H1 (cell line): ENCODE data around the gene SLC25A20. TPM values are rescaled to one million over a fixed set of nuclear protein-coding genes. Genes with fewer than 3 reads are reported as not detected.

ENCODE experiments used
- BCL11A ChIP-seq, 2 experiments: IDR thresholded peaks; one replicate each; pipeline ENCODE4 v1.6.1; 2011; ENCODE audit warnings: low read depth in 2 of 2, low read length in 2 of 2, mild to moderate bottlenecking in 2 of 2
- CBX5 ChIP-seq: fragments of 300-800, 300-1000 bp; sonication (generic); IDR thresholded peaks from 2 replicates; pipeline ENCODE4 v1.7.1; 2016; ENCODE audit warnings: antibody characterized with exemption, low read length, low read depth
- CHD1 ChIP-seq: IDR thresholded peaks from 2 replicates; pipeline ENCODE4 v1.6.1; 2012; ENCODE audit warnings: low read depth, low read length, improper control_type of control experiment
- KDM5A ChIP-seq: fragments of 200-600 bp; IDR thresholded peaks from 2 replicates; pipeline ENCODE4 v1.7.1; 2012; ENCODE audit warnings: mild to moderate bottlenecking, low read length, inconsistent platforms, mixed read lengths
- RFX5 ChIP-seq: IDR thresholded peaks from 2 replicates; pipeline ENCODE4 v1.6.1; 2011; ENCODE audit warnings: low read depth, low read length, improper control_type of control experiment, borderline replicate concordance
- SAP30 ChIP-seq: fragments of 300-600 bp; sonication (generic); IDR thresholded peaks from 2 replicates; pipeline ENCODE4 v1.7.1; 2012; ENCODE audit warnings: low read length, moderate library complexity, mild to moderate bottlenecking, inconsistent platforms; ENCODE audit not compliant: insufficient read depth, insufficient replicate concordance
- SP1 ChIP-seq: IDR thresholded peaks from 2 replicates; pipeline ENCODE4 v1.6.1; 2011; ENCODE audit warnings: low read depth, low read length
- TAF7 ChIP-seq: optimal IDR thresholded peaks from 2 replicates; pipeline ENCODE3; 2011; ENCODE audit warnings: low read depth, mild to moderate bottlenecking, inconsistent platforms, low read length, moderate library complexity, borderline replicate concordance
- TCF12 ChIP-seq: IDR thresholded peaks from 2 replicates; pipeline ENCODE4 v1.6.1; 2011; ENCODE audit warnings: low read depth, mild to moderate bottlenecking, low read length
- TEAD4 ChIP-seq: IDR thresholded peaks from 2 replicates; pipeline ENCODE4 v1.6.1; 2012; ENCODE audit warnings: low read depth, low read length, inconsistent platforms, mixed read lengths
- polyA plus RNA-seq, 7 experiments: library from polyadenylated mRNA; depleted of rRNA in 3 of 7; stranded (reverse) in 5 of 7; unstranded in 2 of 7; fragments of >200 nt in 5 of 7; fragments of 200-250 nt in 2 of 7; gene quantifications; 1 replicate in 5 of 7; 2 replicates in 1 of 7; 4 replicates in 1 of 7; pipeline versions ENCODE4 v1.2.1 to v1.2.3, GENCODE V29; 2011 to 2013; ENCODE audit warnings: missing spikeins in 2 of 7, mixed read lengths in 2 of 7
- total RNA-seq: library from RNA; stranded (reverse); fragmentation: NEBNext Ultra II Directional; extraction: Animal tissue kit (Norgen Biotek cat#: 25700); gene quantifications from 2 replicates; pipeline ENCODE4 v1.2.1, GENCODE V29; 2021
- TF ChIP-seq, protein P1 (sequence below): fragments of 300-600 bp; sonication (generic); IDR thresholded peaks from 2 replicates; pipeline ENCODE4 v1.7.1; 2012; ENCODE audit warnings: low read length, moderate library complexity, mild to moderate bottlenecking, inconsistent platforms; ENCODE audit not compliant: insufficient replicate concordance

SLC25A20 gene
- total and polyA plus RNA-seq, 2 of the 8 experiments (the other 6 are each of a cell fraction or from before 2014, with no cell fraction given): 3.8 to 4.0 TPM

DNA sequence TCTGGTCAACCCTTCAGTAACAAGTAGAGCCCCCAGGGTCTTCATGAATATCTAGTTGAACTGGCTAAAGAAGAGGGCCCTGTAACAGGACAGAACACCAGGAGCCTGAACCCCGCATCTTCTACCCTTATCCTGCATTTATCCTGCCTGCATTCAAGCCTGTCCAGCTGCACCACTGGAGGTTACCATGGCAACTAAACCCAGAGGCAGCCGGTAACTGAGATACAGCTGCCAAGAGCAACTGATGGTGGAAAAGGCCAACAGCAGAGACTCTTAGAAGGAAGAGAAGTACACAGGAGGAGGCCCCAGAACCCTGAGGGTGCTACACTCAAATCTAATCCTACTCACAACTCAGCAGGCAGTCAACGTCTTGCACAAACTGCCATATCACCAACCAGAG lies 47.3 kb downstream of the SLC25A20 start (continued):
- TF ChIP-seq, protein P1, sequence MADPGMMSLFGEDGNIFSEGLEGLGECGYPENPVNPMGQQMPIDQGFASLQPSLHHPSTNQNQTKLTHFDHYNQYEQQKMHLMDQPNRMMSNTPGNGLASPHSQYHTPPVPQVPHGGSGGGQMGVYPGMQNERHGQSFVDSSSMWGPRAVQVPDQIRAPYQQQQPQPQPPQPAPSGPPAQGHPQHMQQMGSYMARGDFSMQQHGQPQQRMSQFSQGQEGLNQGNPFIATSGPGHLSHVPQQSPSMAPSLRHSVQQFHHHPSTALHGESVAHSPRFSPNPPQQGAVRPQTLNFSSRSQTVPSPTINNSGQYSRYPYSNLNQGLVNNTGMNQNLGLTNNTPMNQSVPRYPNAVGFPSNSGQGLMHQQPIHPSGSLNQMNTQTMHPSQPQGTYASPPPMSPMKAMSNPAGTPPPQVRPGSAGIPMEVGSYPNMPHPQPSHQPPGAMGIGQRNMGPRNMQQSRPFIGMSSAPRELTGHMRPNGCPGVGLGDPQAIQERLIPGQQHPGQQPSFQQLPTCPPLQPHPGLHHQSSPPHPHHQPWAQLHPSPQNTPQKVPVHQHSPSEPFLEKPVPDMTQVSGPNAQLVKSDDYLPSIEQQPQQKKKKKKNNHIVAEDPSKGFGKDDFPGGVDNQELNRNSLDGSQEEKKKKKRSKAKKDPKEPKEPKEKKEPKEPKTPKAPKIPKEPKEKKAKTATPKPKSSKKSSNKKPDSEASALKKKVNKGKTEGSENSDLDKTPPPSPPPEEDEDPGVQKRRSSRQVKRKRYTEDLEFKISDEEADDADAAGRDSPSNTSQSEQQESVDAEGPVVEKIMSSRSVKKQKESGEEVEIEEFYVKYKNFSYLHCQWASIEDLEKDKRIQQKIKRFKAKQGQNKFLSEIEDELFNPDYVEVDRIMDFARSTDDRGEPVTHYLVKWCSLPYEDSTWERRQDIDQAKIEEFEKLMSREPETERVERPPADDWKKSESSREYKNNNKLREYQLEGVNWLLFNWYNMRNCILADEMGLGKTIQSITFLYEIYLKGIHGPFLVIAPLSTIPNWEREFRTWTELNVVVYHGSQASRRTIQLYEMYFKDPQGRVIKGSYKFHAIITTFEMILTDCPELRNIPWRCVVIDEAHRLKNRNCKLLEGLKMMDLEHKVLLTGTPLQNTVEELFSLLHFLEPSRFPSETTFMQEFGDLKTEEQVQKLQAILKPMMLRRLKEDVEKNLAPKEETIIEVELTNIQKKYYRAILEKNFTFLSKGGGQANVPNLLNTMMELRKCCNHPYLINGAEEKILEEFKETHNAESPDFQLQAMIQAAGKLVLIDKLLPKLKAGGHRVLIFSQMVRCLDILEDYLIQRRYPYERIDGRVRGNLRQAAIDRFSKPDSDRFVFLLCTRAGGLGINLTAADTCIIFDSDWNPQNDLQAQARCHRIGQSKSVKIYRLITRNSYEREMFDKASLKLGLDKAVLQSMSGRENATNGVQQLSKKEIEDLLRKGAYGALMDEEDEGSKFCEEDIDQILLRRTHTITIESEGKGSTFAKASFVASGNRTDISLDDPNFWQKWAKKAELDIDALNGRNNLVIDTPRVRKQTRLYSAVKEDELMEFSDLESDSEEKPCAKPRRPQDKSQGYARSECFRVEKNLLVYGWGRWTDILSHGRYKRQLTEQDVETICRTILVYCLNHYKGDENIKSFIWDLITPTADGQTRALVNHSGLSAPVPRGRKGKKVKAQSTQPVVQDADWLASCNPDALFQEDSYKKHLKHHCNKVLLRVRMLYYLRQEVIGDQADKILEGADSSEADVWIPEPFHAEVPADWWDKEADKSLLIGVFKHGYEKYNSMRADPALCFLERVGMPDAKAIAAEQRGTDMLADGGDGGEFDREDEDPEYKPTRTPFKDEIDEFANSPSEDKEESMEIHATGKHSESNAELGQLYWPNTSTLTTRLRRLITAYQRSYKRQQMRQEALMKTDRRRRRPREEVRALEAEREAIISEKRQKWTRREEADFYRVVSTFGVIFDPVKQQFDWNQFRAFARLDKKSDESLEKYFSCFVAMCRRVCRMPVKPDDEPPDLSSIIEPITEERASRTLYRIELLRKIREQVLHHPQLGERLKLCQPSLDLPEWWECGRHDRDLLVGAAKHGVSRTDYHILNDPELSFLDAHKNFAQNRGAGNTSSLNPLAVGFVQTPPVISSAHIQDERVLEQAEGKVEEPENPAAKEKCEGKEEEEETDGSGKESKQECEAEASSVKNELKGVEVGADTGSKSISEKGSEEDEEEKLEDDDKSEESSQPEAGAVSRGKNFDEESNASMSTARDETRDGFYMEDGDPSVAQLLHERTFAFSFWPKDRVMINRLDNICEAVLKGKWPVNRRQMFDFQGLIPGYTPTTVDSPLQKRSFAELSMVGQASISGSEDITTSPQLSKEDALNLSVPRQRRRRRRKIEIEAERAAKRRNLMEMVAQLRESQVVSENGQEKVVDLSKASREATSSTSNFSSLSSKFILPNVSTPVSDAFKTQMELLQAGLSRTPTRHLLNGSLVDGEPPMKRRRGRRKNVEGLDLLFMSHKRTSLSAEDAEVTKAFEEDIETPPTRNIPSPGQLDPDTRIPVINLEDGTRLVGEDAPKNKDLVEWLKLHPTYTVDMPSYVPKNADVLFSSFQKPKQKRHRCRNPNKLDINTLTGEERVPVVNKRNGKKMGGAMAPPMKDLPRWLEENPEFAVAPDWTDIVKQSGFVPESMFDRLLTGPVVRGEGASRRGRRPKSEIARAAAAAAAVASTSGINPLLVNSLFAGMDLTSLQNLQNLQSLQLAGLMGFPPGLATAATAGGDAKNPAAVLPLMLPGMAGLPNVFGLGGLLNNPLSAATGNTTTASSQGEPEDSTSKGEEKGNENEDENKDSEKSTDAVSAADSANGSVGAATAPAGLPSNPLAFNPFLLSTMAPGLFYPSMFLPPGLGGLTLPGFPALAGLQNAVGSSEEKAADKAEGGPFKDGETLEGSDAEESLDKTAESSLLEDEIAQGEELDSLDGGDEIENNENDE: no peak
- TF ChIP-seq TAF7 (no peak), TEAD4 (no peak), RFX5 (no peak), CBX5 (no peak), SP1 (no peak), BCL11A (IDR thresholded peaks at IDR 0.05; ENCODE audit: low read depth in 2 of 2, low read length in 2 of 2) (no peak), SAP30 (no peak), CHD1 (no peak), TCF12 (no peak), KDM5A (no peak)
